NCI-H146 (cell line): Measurements from ENCODE around the gene ADAM10.

Experiments used
- DNase-seq: peaks from one replicate; lab custom pipeline; 2025; lab: John Stamatoyannopoulos, UW

Gene ADAM10

GRCh38 chr15:58758141-58758540 is 8.6 kb upstream of the ADAM10 start:
- no peak for DNase-seq

DNA sequence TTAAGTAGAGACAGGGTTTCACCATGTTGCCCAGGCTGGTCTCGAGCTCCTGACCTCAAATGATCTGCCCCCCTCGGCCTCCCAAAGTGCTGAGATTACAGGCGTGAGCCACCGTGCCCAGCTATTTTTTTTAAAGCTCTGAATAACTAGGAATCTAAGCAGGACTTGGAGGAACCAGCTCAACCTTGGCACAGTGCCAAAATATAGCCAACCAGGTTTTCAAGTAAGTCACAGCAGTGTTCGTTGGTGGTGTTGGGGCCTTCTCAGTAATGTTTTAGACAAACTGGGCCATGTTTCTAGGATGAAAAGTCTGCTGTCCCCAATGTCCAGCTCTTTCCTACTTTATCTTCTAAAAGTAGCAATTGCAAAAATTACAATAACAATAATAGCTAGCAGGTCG is 6.4 kb upstream of the ADAM10 start:
- peak; percentile 11 for DNase-seq

DNA sequence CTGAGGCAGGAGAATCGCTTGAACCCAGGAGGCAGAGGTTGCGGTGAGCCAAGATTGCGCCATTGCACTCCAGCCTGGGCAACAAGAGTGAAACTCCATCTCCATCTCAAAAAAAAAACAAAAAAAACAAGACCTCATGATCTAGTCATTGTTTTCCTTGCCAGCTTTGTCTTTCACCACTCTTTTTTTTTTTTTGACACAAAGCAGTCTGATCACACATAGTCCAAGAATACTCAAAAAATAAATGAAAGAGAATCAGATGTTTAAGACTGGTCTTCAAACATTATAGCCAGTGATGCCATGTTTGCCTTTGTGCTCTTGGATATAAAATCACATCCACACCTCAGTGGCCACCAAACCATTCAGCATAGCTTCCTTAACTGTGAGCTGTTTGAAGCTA is 5.8 kb upstream of the ADAM10 start:
- no peak for DNase-seq

- no peak for DNase-seq
These were observed 3.2 kb upstream of the ADAM10 start for GRCh38 chr15:58752716-58753115.

DNA sequence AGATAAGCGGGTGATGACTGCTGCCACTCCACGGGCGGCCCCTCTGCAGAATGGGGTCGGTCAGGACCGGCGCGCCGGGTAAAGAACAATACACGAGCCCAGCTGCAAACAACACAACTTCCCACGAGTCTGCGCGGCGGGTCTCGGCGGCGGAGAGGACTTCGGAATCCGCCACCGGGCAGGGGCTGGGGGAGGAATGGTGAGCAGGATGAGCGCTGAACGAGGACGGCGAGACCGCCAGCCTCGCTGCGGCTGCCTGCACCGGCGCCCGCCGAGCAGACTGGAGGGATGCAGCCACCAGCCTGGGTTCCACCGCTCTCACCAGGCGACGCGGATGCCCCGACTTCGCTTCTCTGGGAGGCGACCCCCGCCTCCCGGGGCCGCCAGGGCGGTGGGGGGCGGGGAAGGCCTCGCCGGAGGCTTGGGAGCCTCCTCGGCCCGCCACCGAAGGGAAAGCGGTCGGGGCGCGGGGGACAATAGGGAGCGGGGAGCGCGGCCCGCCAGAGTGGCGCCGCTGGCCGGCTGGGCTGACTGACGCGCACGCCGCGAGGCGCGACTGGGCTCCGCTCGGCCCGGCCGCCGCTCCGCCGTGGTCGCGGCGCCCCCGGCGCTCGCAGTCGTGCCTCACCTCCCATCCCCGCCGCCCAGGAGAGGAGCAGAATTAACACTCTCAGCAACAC is 515 bp downstream of the ADAM10 start:
- peak; percentile 56 for DNase-seq

DNA sequence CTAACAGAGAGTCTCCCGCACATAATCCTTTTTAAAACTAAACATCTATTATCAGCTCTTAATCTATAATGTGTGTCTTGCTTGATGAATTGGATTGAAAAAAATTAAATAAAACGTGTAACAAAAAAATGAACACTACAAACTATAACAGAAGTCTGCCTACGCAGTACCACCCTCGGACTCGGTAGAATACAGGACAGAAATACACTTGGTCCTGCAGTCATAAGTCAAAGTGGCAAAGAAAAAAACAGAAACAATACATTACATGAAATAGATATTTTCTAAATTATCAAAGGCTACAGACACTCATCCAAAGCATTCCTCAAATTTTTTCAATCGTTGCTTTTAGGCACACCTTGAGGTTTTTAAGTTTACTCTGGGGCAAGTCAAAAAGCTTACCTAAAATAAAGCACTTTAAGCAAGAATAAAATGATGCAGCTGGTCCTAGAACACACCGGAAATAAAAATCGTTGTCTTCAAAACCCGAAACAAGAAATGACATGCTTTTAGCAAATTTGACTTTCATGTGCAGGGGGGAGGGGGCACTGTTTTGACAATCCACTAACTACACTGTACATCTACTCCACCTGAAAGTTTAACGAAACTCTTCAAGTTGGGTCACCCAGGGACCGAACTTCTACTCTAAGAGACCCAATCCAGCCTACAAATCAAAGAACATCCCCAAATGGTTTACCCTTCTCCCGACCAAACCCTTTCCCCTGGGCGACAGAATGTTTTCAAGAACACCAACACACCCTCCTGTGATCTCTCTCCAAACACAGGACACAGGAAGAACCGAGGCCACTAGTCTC is 1.3 kb downstream of the ADAM10 start:
- DNase-seq = no peak

GRCh38 chr15:58746174-58746573 is 3.3 kb downstream of the ADAM10 start:
- DNase-seq = no peak

GRCh38 chr15:58742819-58743502 is 6.5 kb downstream of the ADAM10 start:
- DNase-seq = no peak

DNA sequence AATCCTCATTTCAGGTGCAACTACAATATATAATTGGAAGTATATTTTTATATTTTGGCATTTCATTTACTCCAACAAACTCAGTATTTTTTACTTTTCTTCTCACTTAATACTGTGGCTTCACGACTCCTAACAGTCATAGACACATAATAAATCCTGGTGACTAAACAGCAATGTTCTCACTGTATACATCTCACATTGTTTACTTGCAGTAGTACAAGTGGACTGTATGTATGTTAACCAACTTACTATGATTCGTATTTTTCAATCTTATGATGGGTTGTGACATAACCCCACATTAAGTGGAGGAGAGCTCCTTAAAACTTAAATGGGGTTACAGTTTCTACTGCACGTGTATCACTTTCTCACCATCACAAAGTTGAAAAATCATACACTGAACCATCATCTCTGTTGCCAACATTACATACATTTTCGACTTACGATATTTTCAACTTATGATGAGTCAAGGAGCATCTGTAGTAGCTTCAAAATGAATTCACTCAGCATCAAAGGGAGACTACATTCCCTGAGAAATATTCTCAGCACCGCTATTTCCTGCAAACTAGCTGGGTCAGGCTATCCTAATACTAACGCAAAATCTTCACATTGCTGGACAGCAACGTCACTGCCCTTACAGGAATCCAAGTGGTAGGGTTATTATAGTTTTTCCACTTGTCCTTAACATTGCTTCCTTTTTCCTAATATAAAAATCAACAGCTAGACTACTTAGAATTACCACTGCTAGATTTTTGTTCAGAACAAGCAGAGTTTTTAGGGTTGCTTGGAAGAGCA is 7.3 kb downstream of the ADAM10 start:
- DNase-seq = no peak

DNA sequence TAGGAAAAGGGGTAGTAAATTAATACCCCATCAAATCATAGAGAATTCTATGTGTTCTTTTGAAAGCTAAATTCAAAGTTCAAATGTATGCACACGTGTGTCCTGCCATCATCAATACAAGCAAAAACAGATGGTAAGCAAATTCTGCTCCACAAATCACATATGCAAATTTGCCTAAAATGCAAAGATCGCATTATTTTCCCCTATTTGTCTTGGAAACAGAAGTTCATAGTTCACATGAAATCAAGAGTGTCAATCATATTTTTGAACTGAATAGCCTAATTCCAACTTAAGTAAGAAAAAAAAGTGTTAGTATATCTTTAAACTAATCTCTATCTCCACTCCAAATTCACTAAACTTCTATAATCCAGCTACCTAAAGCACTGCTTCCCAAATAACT is 8.5 kb downstream of the ADAM10 start:
- no peak for DNase-seq

DNA sequence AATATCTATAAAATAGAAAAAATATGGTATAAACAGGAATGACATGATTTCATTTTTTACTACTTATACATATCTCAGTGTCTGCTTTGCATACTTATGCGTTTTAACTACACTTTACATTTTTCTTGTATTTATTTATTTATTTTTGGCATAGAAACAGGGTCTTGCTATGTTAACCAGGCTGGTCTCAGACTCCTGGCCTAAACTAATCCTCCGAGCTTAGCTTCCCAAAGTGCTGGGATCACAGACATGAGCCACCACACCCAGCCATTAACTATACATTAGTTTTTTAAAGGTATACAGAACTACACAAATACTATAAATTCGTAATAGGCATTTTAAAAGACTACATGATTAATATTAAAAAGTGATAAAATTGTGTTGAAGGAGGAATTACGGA is 9.1 kb downstream of the ADAM10 start:
- DNase-seq = no peak

GRCh38 chr15:58738046-58738707 is 11.3 kb downstream of the ADAM10 start:
- no peak for DNase-seq

DNA sequence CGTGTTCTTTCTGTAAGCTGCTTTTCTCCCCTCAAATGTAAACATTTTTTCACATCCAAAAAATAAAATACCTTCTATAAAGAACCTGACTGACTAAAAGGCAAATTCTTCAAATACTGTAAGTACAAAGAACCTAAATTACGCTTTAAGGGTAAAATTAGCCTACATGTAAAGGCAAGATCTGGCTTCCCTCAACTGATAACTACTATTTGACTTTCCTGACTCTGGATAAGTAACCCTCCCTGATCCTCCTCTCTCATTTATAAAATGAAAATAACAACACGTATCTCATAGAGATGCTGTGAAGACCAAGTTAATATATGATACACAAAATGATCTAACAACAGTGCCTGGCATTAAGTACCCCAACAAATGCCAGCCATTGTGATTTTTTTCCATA is 12.2 kb downstream of the ADAM10 start:
- DNase-seq = no peak

GRCh38 chr15:58736018-58736643 is 13.4 kb downstream of the ADAM10 start:
- no peak for DNase-seq

DNA sequence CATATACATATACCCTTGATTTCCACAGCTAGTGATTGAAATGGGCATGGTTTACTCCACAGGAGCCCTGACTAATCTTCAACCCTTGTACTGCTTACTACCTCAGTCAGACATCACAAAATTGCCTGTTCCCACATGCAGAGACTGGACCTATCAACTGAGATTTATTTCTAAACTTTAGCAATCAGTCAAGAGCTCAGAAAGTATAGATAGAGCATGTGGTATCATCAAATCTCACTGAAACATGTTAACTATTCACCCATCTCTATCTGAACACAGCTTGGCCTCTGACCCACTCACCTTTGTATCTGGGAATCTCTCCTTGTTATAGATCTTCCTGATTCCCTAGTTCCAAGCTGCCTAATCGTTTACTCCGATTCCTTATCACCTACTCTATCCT is 14.6 kb downstream of the ADAM10 start:
- DNase-seq = no peak

GRCh38 chr15:58732625-58733363 is 16.7 kb downstream of the ADAM10 start:
- DNase-seq = no peak

- no peak for DNase-seq
These were observed 17.6 kb downstream of the ADAM10 start for GRCh38 chr15:58731756-58732535.

DNA sequence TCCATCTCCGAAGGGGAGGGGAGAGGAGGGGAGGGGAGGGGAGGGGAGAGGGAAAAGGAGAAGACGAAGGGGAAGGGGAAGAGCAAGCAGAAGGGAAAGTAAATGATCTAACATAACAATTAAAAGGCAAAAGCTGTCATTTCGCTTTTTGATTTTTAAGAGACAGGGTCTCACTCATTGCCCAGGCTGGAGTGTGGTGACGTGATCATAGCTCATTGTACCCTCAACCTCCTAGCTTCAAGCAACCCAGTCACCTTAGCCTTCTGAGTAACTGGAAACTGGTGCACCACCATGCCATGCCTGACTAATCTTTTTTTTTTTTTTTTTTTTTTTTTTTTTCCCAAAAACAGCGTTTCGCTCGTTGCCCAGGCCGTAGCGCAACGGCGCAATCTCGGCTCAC is 22.6 kb downstream of the ADAM10 start:
- no peak for DNase-seq

GRCh38 chr15:58724466-58724865 is 25.0 kb downstream of the ADAM10 start:
- DNase-seq = no peak

GRCh38 chr15:58717357-58717756 is 32.1 kb downstream of the ADAM10 start:
- DNase-seq = no peak
